Measurements from ENCODE around the gene CD164. TPM values are rescaled to one million over a fixed set of nuclear protein-coding genes. Genes with fewer than 3 reads are reported as not detected.

The CD164 gene
- total RNA-seq, 1 experiment from 2014 or later = 175 TPM

- DNase-seq = no peak
- Histone ChIP-seq H3K4me2 (ENCODE audit: low read depth, low read length, poor library complexity, severe bottlenecking) (no peak overlapping the region), H3K27ac (ENCODE audit: low read length) (no peak overlapping the region), H3K4me1 (ENCODE audit: low read length) (no peaks in the 10 kb centered on the region), H3K9me3 (ENCODE audit: low read length) (no peaks in the 10 kb centered on the region), H3K79me2 (ENCODE audit: low read length) (no peaks in the 10 kb centered on the region), H3K27me3 (ENCODE audit: low read length) (no peaks in the 10 kb centered on the region), H3K36me3 (ENCODE audit: insufficient read depth, low read length) (no peaks in the 10 kb centered on the region), H3K9me2 (replicated peaks; ENCODE audit: insufficient read depth, low read length) (no peaks in the 10 kb centered on the region), H4K20me1 (ENCODE audit: insufficient read depth, low read depth, low read length) (no peaks in the 10 kb centered on the region), H3K4me3 (ENCODE audit: low read length) (no peak overlapping the region), H2AFZ (ENCODE audit: low read length) (no peak overlapping the region), H3K9ac (ENCODE audit: low read length) (no peak overlapping the region)
Observed at GRCh38 chr6:109406196-109406595, 23.9 kb upstream of the CD164 start.

- H4K20me1 ChIP-seq (ENCODE audit: insufficient read depth, low read depth, low read length) = no peaks in the 10 kb centered on the region
- H3K9me3 ChIP-seq (ENCODE audit: low read length) = no peaks in the 10 kb centered on the region
- no peak for DNase-seq
- H3K4me1 ChIP-seq (ENCODE audit: low read length) = no peaks in the 10 kb centered on the region
- no peaks in the 10 kb centered on the region for H3K9me2 ChIP-seq (replicated peaks; ENCODE audit: insufficient read depth, low read length)
- H2AFZ ChIP-seq (ENCODE audit: low read length) = no peak overlapping the region
- no peaks in the 10 kb centered on the region for H3K79me2 ChIP-seq (ENCODE audit: low read length)
- H3K27ac ChIP-seq (ENCODE audit: low read length) = no peak overlapping the region
- H3K9ac ChIP-seq (ENCODE audit: low read length) = no peak overlapping the region
- H3K4me2 ChIP-seq (ENCODE audit: low read depth, low read length, poor library complexity, severe bottlenecking) = no peak overlapping the region
- no peaks in the 10 kb centered on the region for H3K27me3 ChIP-seq (ENCODE audit: low read length)
- no peak overlapping the region for H3K4me3 ChIP-seq (ENCODE audit: low read length)
- no peaks in the 10 kb centered on the region for H3K36me3 ChIP-seq (ENCODE audit: insufficient read depth, low read length)
Observed at GRCh38 chr6:109397020-109397419, 14.8 kb upstream of the CD164 start.

- no peak overlapping the region for H3K4me3 ChIP-seq (ENCODE audit: low read length)
- H3K27ac ChIP-seq (ENCODE audit: low read length) = no peak overlapping the region
- H3K36me3 ChIP-seq (ENCODE audit: insufficient read depth, low read length) = no peaks in the 10 kb centered on the region
- no peaks in the 10 kb centered on the region for H3K79me2 ChIP-seq (ENCODE audit: low read length)
- H3K4me1 ChIP-seq (ENCODE audit: low read length) = no peaks in the 10 kb centered on the region
- H3K9me3 ChIP-seq (ENCODE audit: low read length) = no peaks in the 10 kb centered on the region
- no peaks in the 10 kb centered on the region for H3K9me2 ChIP-seq (replicated peaks; ENCODE audit: insufficient read depth, low read length)
- no peak for DNase-seq
- H2AFZ ChIP-seq (ENCODE audit: low read length) = no peak overlapping the region
- no peaks in the 10 kb centered on the region for H4K20me1 ChIP-seq (ENCODE audit: insufficient read depth, low read depth, low read length)
- H3K4me2 ChIP-seq (ENCODE audit: low read depth, low read length, poor library complexity, severe bottlenecking) = no peak overlapping the region
- no peaks in the 10 kb centered on the region for H3K27me3 ChIP-seq (ENCODE audit: low read length)
- H3K9ac ChIP-seq (ENCODE audit: low read length) = no peak overlapping the region
Observed at GRCh38 chr6:109396046-109396718, 13.9 kb upstream of the CD164 start.

GRCh38 chr6:109393886-109394281 is 11.6 kb upstream of the CD164 start:
- H3K79me2 ChIP-seq (ENCODE audit: low read length) = no peaks in the 10 kb centered on the region
- no peaks in the 10 kb centered on the region for H3K27me3 ChIP-seq (ENCODE audit: low read length)
- no peak overlapping the region for H3K27ac ChIP-seq (ENCODE audit: low read length)
- no peak for DNase-seq
- no peaks in the 10 kb centered on the region for H3K9me2 ChIP-seq (replicated peaks; ENCODE audit: insufficient read depth, low read length)
- H3K4me2 ChIP-seq (ENCODE audit: low read depth, low read length, poor library complexity, severe bottlenecking) = no peak overlapping the region
- no peak overlapping the region for H2AFZ ChIP-seq (ENCODE audit: low read length)
- no peaks in the 10 kb centered on the region for H3K9me3 ChIP-seq (ENCODE audit: low read length)
- no peaks in the 10 kb centered on the region for H4K20me1 ChIP-seq (ENCODE audit: insufficient read depth, low read depth, low read length)
- H3K36me3 ChIP-seq (ENCODE audit: insufficient read depth, low read length) = no peaks in the 10 kb centered on the region
- no peaks in the 10 kb centered on the region for H3K4me1 ChIP-seq (ENCODE audit: low read length)
- no peak overlapping the region for H3K9ac ChIP-seq (ENCODE audit: low read length)
- H3K4me3 ChIP-seq (ENCODE audit: low read length) = no peak overlapping the region

- Histone ChIP-seq H3K9ac (ENCODE audit: low read length) (no peak overlapping the region), H3K36me3 (ENCODE audit: insufficient read depth, low read length) (no peaks in the 10 kb centered on the region), H3K9me3 (ENCODE audit: low read length) (no peaks in the 10 kb centered on the region), H3K27me3 (ENCODE audit: low read length) (no peaks in the 10 kb centered on the region), H2AFZ (ENCODE audit: low read length) (no peak overlapping the region), H3K27ac (ENCODE audit: low read length) (no peak overlapping the region), H4K20me1 (ENCODE audit: insufficient read depth, low read depth, low read length) (no peaks in the 10 kb centered on the region), H3K4me3 (ENCODE audit: low read length) (no peak overlapping the region), H3K4me1 (ENCODE audit: low read length) (no peaks in the 10 kb centered on the region), H3K79me2 (ENCODE audit: low read length) (no peaks in the 10 kb centered on the region), H3K4me2 (ENCODE audit: low read depth, low read length, poor library complexity, severe bottlenecking) (no peak overlapping the region), H3K9me2 (replicated peaks; ENCODE audit: insufficient read depth, low read length) (no peaks in the 10 kb centered on the region)
- DNase-seq = no peak
Observed at GRCh38 chr6:109393157-109393885, 11.1 kb upstream of the CD164 start.

GRCh38 chr6:109389650-109390274 is 7.5 kb upstream of the CD164 start:
- no peak overlapping the region for H3K9ac ChIP-seq (ENCODE audit: low read length)

GRCh38 chr6:109388265-109388664 is 6.0 kb upstream of the CD164 start:
- H3K4me1 ChIP-seq (ENCODE audit: low read length) = peaks cover 6% of the 10 kb centered on the region
- H3K79me2 ChIP-seq (ENCODE audit: low read length) = no peaks in the 10 kb centered on the region
- H3K4me3 ChIP-seq (ENCODE audit: low read length) = no peak overlapping the region
- no peaks in the 10 kb centered on the region; the same call in 1 of the 2 replicates for H3K27me3 ChIP-seq (ENCODE audit: low read length)
- H3K9me3 ChIP-seq (ENCODE audit: low read length) = no peaks in the 10 kb centered on the region
- H3K9me2 ChIP-seq (replicated peaks; ENCODE audit: insufficient read depth, low read length) = no peaks in the 10 kb centered on the region
- no peak for DNase-seq
- no peak overlapping the region for H3K4me2 ChIP-seq (ENCODE audit: low read depth, low read length, poor library complexity, severe bottlenecking)
- no peak overlapping the region for H2AFZ ChIP-seq (ENCODE audit: low read length)
- H4K20me1 ChIP-seq (ENCODE audit: insufficient read depth, low read depth, low read length) = no peaks in the 10 kb centered on the region
- H3K9ac ChIP-seq (ENCODE audit: low read length) = no peak overlapping the region
- H3K36me3 ChIP-seq (ENCODE audit: insufficient read depth, low read length) = no peaks in the 10 kb centered on the region
- no peak overlapping the region for H3K27ac ChIP-seq (ENCODE audit: low read length)

More at GRCh38 chr6:109389650-109390274, 7.5 kb upstream of the CD164 start:
- H3K36me3 ChIP-seq (ENCODE audit: insufficient read depth, low read length) = no peaks in the 10 kb centered on the region
- H2AFZ ChIP-seq (ENCODE audit: low read length) = no peak overlapping the region
- no peak for DNase-seq
- H3K27ac ChIP-seq (ENCODE audit: low read length) = no peak overlapping the region
- H3K9me2 ChIP-seq (replicated peaks; ENCODE audit: insufficient read depth, low read length) = no peaks in the 10 kb centered on the region
- no peaks in the 10 kb centered on the region for H3K79me2 ChIP-seq (ENCODE audit: low read length)
- H3K4me2 ChIP-seq (ENCODE audit: low read depth, low read length, poor library complexity, severe bottlenecking) = no peak overlapping the region
- no peaks in the 10 kb centered on the region for H4K20me1 ChIP-seq (ENCODE audit: insufficient read depth, low read depth, low read length)
- H3K4me3 ChIP-seq (ENCODE audit: low read length) = no peak overlapping the region
- no peaks in the 10 kb centered on the region; the same call in 1 of the 2 replicates for H3K27me3 ChIP-seq (ENCODE audit: low read length)
- H3K4me1 ChIP-seq (ENCODE audit: low read length) = no peaks in the 10 kb centered on the region
- no peaks in the 10 kb centered on the region for H3K9me3 ChIP-seq (ENCODE audit: low read length)

GRCh38 chr6:109383438-109383940 is 1.2 kb upstream of the CD164 start:
- peak overlapping the region; percentile 95 for H3K9ac ChIP-seq (ENCODE audit: low read length)
- H3K4me2 ChIP-seq (ENCODE audit: low read depth, low read length, poor library complexity, severe bottlenecking) = peak overlapping the region; percentile 81
- no peaks in the 10 kb centered on the region for H3K9me3 ChIP-seq (ENCODE audit: low read length)
- peak overlapping the region; percentile 85 for H3K4me3 ChIP-seq (ENCODE audit: low read length)
- no peak for DNase-seq
- peaks cover 21% of the 10 kb centered on the region; the same call in 1 of the 2 replicates for H4K20me1 ChIP-seq (ENCODE audit: insufficient read depth, low read depth, low read length)
- H3K36me3 ChIP-seq (ENCODE audit: insufficient read depth, low read length) = peaks cover 5% of the 10 kb centered on the region; the same call in 1 of the 2 replicates
- H3K79me2 ChIP-seq (ENCODE audit: low read length) = peaks cover 37% of the 10 kb centered on the region
- no peak overlapping the region for H3K27ac ChIP-seq (ENCODE audit: low read length)
- H3K9me2 ChIP-seq (replicated peaks; ENCODE audit: insufficient read depth, low read length) = no peaks in the 10 kb centered on the region
- no peaks in the 10 kb centered on the region; the same call in 1 of the 2 replicates for H3K27me3 ChIP-seq (ENCODE audit: low read length)
- H3K4me1 ChIP-seq (ENCODE audit: low read length) = peaks cover 23% of the 10 kb centered on the region
- no peak overlapping the region for H2AFZ ChIP-seq (ENCODE audit: low read length)
